Ishikawa (cell line): ENCODE results near the gene CAPZB.

Experiments used
- CEBPB ChIP-seq: IDR thresholded peaks from 2 replicates; pipeline ENCODE4 v1.6.1; 2012
- CREB1 ChIP-seq: IDR thresholded peaks from 2 replicates; pipeline ENCODE4 v1.6.1; 2012; ENCODE audit warnings: low read depth
- EGR1 ChIP-seq: IDR thresholded peaks from 2 replicates; pipeline ENCODE4 v1.6.1; 2012
- EP300 ChIP-seq: IDR thresholded peaks from 2 replicates; pipeline ENCODE4 v1.6.1; 2012; ENCODE audit warnings: borderline replicate concordance
- FOXM1 ChIP-seq: IDR thresholded peaks from 2 replicates; pipeline ENCODE4 v1.6.1; 2012; ENCODE audit warnings: low read depth, borderline replicate concordance
- NFIC ChIP-seq: IDR thresholded peaks from 2 replicates; pipeline ENCODE4 v1.6.1; 2012
- RAD21 ChIP-seq: IDR thresholded peaks from 2 replicates; pipeline ENCODE4 v1.6.1; 2012; ENCODE audit warnings: low read depth
- TAF1 ChIP-seq: IDR thresholded peaks from 2 replicates; pipeline ENCODE4 v1.6.1; 2012; ENCODE audit warnings: low read depth, mild to moderate bottlenecking
- TCF12 ChIP-seq: IDR thresholded peaks from 2 replicates; pipeline ENCODE4 v1.6.1; 2012; ENCODE audit warnings: low read depth
- TEAD4 ChIP-seq: IDR thresholded peaks from 2 replicates; pipeline ENCODE4 v1.6.1; 2012
- USF1 ChIP-seq: IDR thresholded peaks from 2 replicates; pipeline ENCODE4 v1.6.1; 2012
- YY1 ChIP-seq: IDR thresholded peaks from 2 replicates; pipeline ENCODE4 v1.6.1; 2012; ENCODE audit warnings: low read depth
- ZBTB7A ChIP-seq: IDR thresholded peaks from 2 replicates; pipeline ENCODE4 v1.6.1; 2012; ENCODE audit warnings: low read depth
- TF ChIP-seq, protein P1 (sequence below): IDR thresholded peaks from 2 replicates; pipeline ENCODE4 v1.6.1; 2012; ENCODE audit warnings: low read depth, mild to moderate bottlenecking
- TF ChIP-seq, protein P2 (sequence below): IDR thresholded peaks from 2 replicates; pipeline ENCODE4 v1.6.1; 2012

Gene CAPZB

GRCh38 chr1:19507516-19507915, 22.2 kb upstream of the CAPZB start:
- TF ChIP-seq, protein P1, sequence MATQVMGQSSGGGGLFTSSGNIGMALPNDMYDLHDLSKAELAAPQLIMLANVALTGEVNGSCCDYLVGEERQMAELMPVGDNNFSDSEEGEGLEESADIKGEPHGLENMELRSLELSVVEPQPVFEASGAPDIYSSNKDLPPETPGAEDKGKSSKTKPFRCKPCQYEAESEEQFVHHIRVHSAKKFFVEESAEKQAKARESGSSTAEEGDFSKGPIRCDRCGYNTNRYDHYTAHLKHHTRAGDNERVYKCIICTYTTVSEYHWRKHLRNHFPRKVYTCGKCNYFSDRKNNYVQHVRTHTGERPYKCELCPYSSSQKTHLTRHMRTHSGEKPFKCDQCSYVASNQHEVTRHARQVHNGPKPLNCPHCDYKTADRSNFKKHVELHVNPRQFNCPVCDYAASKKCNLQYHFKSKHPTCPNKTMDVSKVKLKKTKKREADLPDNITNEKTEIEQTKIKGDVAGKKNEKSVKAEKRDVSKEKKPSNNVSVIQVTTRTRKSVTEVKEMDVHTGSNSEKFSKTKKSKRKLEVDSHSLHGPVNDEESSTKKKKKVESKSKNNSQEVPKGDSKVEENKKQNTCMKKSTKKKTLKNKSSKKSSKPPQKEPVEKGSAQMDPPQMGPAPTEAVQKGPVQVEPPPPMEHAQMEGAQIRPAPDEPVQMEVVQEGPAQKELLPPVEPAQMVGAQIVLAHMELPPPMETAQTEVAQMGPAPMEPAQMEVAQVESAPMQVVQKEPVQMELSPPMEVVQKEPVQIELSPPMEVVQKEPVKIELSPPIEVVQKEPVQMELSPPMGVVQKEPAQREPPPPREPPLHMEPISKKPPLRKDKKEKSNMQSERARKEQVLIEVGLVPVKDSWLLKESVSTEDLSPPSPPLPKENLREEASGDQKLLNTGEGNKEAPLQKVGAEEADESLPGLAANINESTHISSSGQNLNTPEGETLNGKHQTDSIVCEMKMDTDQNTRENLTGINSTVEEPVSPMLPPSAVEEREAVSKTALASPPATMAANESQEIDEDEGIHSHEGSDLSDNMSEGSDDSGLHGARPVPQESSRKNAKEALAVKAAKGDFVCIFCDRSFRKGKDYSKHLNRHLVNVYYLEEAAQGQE: no peak
- no peak for TF ChIP-seq NFIC
- no peak for TF ChIP-seq ZBTB7A
- no peak for TF ChIP-seq TEAD4

DNA sequence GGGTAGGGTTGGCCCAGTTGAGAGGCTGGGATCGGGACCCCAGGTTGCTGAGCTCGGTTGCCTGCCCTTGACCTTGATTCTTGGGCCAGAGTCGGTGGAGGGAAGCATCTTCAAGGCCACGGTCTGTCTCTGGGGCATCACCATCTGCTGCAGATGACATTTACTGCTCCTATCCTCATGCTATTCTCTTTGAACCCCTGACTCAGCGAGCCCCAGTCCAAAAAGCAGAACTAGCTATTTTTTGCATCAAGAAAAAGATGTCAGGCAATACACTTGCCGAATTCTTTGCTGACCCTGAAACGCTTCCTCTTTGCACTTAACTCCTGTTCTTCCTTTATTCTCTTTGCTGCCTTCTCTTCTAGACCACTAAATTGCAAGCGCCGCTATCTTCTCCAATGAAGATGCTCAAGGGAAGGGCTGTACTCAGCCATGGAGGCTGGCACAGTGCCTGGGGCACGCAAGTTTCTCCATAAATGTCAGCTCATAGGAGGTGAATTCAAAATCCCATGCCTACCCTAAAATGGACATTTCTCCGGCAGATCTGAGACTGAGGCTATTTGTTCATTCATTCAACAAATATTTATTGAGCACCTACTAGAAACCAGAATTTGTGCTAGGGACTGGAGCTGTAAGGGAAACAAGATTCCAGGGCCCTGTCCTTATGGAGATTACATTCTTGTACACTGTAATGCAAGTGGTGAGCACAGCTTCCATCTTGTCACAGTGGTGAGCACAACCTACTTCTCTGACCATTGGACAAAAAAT, 20.5 kb upstream of the CAPZB start:
- TF ChIP-seq, protein P1: no peak
- TF ChIP-seq TEAD4: no peak
- TF ChIP-seq TAF1: no peak
- TF ChIP-seq EGR1: no peak
- no peak for TF ChIP-seq CREB1
- TF ChIP-seq CEBPB: no peak
- TF ChIP-seq RAD21: no peak
- TF ChIP-seq EP300: no peak
- no peak for TF ChIP-seq TCF12
- no peak for TF ChIP-seq FOXM1
- no peak for TF ChIP-seq USF1

DNA sequence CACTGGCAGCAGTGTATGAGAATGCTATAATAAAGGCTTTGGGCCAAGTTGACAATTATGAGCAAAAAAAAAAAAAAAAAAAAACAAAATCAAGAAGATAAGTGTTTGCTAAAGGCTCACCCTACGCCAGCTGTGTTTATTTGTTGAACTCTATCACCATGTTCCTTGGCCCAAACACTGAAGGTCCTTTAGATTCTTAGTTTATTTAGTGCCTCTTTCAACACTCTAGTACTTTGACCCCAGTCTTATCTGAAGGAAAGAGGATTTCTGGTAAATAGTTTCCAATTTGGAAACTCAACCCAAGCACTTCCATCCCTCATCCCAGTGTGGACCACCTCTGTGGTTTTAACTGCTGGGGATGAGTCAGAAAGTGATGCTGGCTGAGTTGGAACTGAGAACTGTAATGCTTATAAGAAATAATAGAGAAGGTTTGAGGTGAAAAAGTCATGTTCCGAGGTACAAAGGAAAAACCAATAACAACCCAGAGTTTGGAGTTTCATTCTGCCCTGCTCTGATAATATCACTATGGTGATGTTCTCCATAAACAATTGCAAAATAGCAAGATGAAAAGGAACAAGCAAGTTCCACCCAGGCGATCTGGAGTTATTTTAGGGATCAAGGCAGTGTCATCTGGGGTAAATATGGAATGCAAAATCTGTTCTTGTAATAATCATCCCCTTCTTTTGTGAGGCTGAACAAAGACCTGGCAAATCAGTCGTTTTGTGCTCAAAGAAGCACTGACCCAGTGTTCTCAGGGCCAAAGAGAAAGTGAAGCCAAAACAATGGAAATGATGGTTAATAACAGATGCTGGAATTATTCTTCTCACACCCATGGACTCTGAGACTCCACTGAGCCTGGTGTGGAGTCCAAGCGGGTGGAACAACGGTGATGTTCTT, 19.7 kb upstream of the CAPZB start:
- TF ChIP-seq, protein P1: no peak
- TF ChIP-seq ZBTB7A: no peak
- TF ChIP-seq FOXM1: no peak
- no peak for TF ChIP-seq TAF1
- no peak for TF ChIP-seq USF1
- TF ChIP-seq TCF12: no peak
- TF ChIP-seq, protein P2, sequence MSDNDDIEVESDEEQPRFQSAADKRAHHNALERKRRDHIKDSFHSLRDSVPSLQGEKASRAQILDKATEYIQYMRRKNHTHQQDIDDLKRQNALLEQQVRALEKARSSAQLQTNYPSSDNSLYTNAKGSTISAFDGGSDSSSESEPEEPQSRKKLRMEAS: no peak
- TF ChIP-seq YY1: no peak
- TF ChIP-seq CREB1: no peak
- no peak for TF ChIP-seq CEBPB
- TF ChIP-seq EGR1: no peak
- TF ChIP-seq EP300: no peak
- TF ChIP-seq RAD21: no peak
- TF ChIP-seq TEAD4: no peak

DNA sequence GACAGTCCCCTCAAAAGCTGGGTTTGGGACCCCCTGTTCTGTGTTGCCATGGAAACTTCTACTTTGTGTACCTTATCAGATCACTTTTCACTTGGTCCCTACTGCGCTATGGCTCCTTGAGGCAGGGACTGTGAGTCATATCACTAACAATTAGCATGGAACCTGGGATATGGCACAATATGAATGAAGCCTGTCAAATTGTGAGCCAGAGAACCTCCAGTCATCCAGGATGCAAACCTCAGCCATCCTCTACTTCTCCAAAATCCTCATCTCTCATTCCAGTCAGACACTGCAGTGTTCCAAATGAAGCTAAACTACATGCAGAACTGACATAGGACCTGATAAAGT, 11.2 kb upstream of the CAPZB start:
- TF ChIP-seq, protein P1: no peak
- TF ChIP-seq, protein P2: no peak
- TF ChIP-seq FOXM1 (no peak), NFIC (no peak)
